Liver (tissue), 9 donors: ENCODE results near the gene MTSS2. TPM values are rescaled to one million over a fixed set of nuclear protein-coding genes. Genes with fewer than 3 reads are reported as not detected.

Experiments
- DNase-seq: peaks from one replicate; pipeline ENCODE4 v3.0.0-alpha.2; 2017; ENCODE audit warnings: low spot score
- H3K27ac ChIP-seq, 2 donors: one replicate each; pipeline ENCODE4 v1.7.0; 2013; ENCODE audit warnings: inconsistent platforms in 2 of 2, low read length in 2 of 2, control low read depth in 1 of 2, low read depth in 1 of 2, mild to moderate bottlenecking in 1 of 2
- H3K27me3 ChIP-seq, 4 donors: one replicate each; pipeline versions ENCODE4 v1.6.1 to v1.7.0; 2013; ENCODE audit warnings: low read length in 3 of 4, inconsistent platforms in 1 of 4, mild to moderate bottlenecking in 1 of 4, moderate library complexity in 1 of 4; ENCODE audit not compliant: control insufficient read depth in 4 of 4, insufficient read depth in 4 of 4
- H3K36me3 ChIP-seq, 4 donors: one replicate each; pipeline versions ENCODE4 v1.6.1 to v1.7.0; 2013; ENCODE audit warnings: low read length in 3 of 4, mild to moderate bottlenecking in 3 of 4, low read depth in 1 of 4, moderate library complexity in 1 of 4; ENCODE audit not compliant: control insufficient read depth in 4 of 4, insufficient read depth in 3 of 4
- H3K4me1 ChIP-seq, 4 donors: one replicate each; pipeline versions ENCODE4 v1.6.1 to v1.7.0; 2013; ENCODE audit warnings: low read length in 3 of 4, mild to moderate bottlenecking in 3 of 4, moderate library complexity in 1 of 4; ENCODE audit not compliant: control insufficient read depth in 4 of 4, insufficient read depth in 4 of 4
- H3K4me3 ChIP-seq, 3 donors: one replicate each; pipeline versions ENCODE4 v1.6.1 to v1.7.0; 2013; ENCODE audit warnings: low read length in 3 of 3, control low read depth in 1 of 3, low read depth in 1 of 3, mild to moderate bottlenecking in 1 of 3
- H3K9ac ChIP-seq, 2 donors: one replicate each; pipeline ENCODE4 v1.7.0; 2013; ENCODE audit warnings: low read length in 2 of 2, mild to moderate bottlenecking in 2 of 2, moderate library complexity in 2 of 2, control low read depth in 1 of 2, low read depth in 1 of 2
- H3K9me3 ChIP-seq, 4 donors: one replicate each; pipeline versions ENCODE4 v1.6.1 to v1.7.0; 2013; ENCODE audit warnings: low read length in 3 of 4; ENCODE audit not compliant: control insufficient read depth in 4 of 4
- EGR1 ChIP-seq, 2 donors: IDR thresholded peaks; 2 replicates each; pipeline ENCODE4 v1.6.1; 2016 to 2018; ENCODE audit warnings: antibody characterized with exemption in 2 of 2, low read depth in 2 of 2
- FOXA1 ChIP-seq: IDR thresholded peaks from 2 replicates; pipeline ENCODE4 v1.6.1; 2016; ENCODE audit warnings: antibody characterized with exemption
- FOXA2 ChIP-seq: IDR thresholded peaks from 2 replicates; pipeline ENCODE4 v1.6.1; 2016; ENCODE audit warnings: antibody characterized with exemption
- GABPA ChIP-seq, 2 donors: IDR thresholded peaks in 1 of 2; conservative IDR thresholded peaks in 1 of 2; 2 replicates each; pipeline ENCODE4 v1.6.1; 2016; ENCODE audit warnings: antibody characterized with exemption in 2 of 2, mild to moderate bottlenecking in 1 of 2, moderate library complexity in 1 of 2
- HNF4A ChIP-seq, 2 donors: conservative IDR thresholded peaks; 2 replicates each; pipeline ENCODE4 v1.6.1; 2016; ENCODE audit warnings: antibody characterized with exemption in 2 of 2, mild to moderate bottlenecking in 2 of 2
- JUND ChIP-seq, 2 donors: IDR thresholded peaks; 2 replicates each; pipeline ENCODE4 v1.6.1; 2016; ENCODE audit warnings: antibody characterized with exemption in 2 of 2
- NR2F2 ChIP-seq: IDR thresholded peaks from 2 replicates; pipeline ENCODE4 v1.6.1; 2016; ENCODE audit warnings: antibody characterized with exemption
- RAD21 ChIP-seq, 2 donors: IDR thresholded peaks; 2 replicates each; pipeline ENCODE4 v1.6.1; 2016; ENCODE audit warnings: antibody characterized with exemption in 2 of 2, mild to moderate bottlenecking in 2 of 2
- RXRA ChIP-seq, 2 donors: IDR thresholded peaks; 2 replicates each; pipeline ENCODE4 v1.6.1; 2017 to 2018; ENCODE audit warnings: antibody characterized with exemption in 2 of 2, mild to moderate bottlenecking in 1 of 2
- SP1 ChIP-seq: IDR thresholded peaks from 2 replicates; pipeline ENCODE4 v1.6.1; 2018; ENCODE audit warnings: antibody characterized with exemption, mild to moderate bottlenecking
- WGBS: extraction: QIAGEN DNeasy Blood & Tissue Kit; methylation state at CpG from one replicate; pipeline ENCODE4 v1.1.7; 2013; 5-methylcytosine and 5-hydroxymethylcytosine counted together
- polyA plus RNA-seq, 2 donors: library from polyadenylated mRNA; stranded (reverse) in 1 of 2; unstranded in 1 of 2; fragments of 200-250 nt in 1 of 2; fragments of >200 nt in 1 of 2; fragmentation: Nextera tagmentation in 1 of 2; extraction: Ambion mirVana in 1 of 2; gene quantifications; one replicate each; pipeline versions ENCODE4 v1.2.1 to v1.2.3, GENCODE V29; 2013 to 2015
- total RNA-seq, 2 donors: library from RNA; depleted of rRNA; stranded (reverse); fragments of >200 nt; gene quantifications; one replicate each; pipeline ENCODE4 v1.2.3, GENCODE V29; 2014
- TF ChIP-seq, protein P1 (sequence below): fragments of 150-350 bp; IDR thresholded peaks from 2 replicates; pipeline ENCODE4 v1.5.1; 2017; ENCODE audit warnings: improper control_type of control experiment, low read depth, low read length; ENCODE audit not compliant: missing input control
- TF ChIP-seq, protein P2 (sequence below): IDR thresholded peaks from 2 replicates; pipeline ENCODE4 v1.6.1; 2016; ENCODE audit warnings: antibody characterized with exemption
- donor health status: healthy.
- donor health status: healthy.
- donor health status: healthy.
- donor health status: healthy.
- donor health status: healthy.

Gene MTSS2
- total and polyA plus RNA-seq, 4 donors = 3.8 to 95.7 (median 35.9) TPM

GRCh38 chr16:70704586-70704985 lies 18.7 kb upstream of the MTSS2 start (continued):
- TF ChIP-seq, protein P1, sequence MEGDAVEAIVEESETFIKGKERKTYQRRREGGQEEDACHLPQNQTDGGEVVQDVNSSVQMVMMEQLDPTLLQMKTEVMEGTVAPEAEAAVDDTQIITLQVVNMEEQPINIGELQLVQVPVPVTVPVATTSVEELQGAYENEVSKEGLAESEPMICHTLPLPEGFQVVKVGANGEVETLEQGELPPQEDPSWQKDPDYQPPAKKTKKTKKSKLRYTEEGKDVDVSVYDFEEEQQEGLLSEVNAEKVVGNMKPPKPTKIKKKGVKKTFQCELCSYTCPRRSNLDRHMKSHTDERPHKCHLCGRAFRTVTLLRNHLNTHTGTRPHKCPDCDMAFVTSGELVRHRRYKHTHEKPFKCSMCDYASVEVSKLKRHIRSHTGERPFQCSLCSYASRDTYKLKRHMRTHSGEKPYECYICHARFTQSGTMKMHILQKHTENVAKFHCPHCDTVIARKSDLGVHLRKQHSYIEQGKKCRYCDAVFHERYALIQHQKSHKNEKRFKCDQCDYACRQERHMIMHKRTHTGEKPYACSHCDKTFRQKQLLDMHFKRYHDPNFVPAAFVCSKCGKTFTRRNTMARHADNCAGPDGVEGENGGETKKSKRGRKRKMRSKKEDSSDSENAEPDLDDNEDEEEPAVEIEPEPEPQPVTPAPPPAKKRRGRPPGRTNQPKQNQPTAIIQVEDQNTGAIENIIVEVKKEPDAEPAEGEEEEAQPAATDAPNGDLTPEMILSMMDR = no peak
- TF ChIP-seq NR2F2 (no peak), FOXA2 (no peak)

DNA sequence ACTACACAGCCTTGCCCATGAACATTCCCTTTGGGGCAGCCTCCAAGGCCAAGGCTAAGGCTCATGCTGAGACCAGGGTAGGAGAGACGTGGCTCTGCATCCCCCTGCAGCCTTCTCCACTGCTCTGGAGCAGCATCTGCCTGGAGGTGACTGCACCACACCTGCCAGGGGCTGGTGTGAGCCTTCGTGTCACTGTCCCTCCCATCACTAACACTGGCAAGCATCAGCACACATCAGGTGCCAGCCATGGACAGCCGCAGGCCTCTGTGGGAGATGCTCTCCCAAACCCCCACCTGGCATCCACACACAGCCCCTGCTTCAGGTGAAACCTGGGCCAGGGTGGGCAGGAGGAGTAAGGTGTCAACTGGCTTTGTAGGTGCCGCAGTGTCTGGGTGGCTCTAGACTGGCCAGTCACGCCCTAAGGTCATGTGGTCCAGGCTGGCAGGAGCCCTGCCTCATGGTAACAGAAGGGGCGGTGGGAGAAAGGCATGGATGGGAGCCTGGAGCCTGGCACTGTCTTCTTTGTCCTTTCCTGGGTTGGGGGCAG lies 18.1 kb upstream of the MTSS2 start:
- Histone ChIP-seq H3K27me3 (no peaks in the 10 kb centered on the region), H3K9ac (no peak overlapping the region), H3K4me1 (peaks cover 11 to 41% (median 29%) of the 10 kb centered on the region in 4 donors), H3K4me3 (no peak overlapping the region), H3K36me3 (no peaks in the 10 kb centered on the region), H3K27ac (peak overlapping the region; percentile 66 to 70), H3K9me3 (no peaks in the 10 kb centered on the region)
- no peak for TF ChIP-seq GABPA (IDR thresholded peaks at IDR 0.05 in 1 of 2, conservative IDR thresholded peaks at IDR 0.05 in 1 of 2)
- TF ChIP-seq, protein P2, sequence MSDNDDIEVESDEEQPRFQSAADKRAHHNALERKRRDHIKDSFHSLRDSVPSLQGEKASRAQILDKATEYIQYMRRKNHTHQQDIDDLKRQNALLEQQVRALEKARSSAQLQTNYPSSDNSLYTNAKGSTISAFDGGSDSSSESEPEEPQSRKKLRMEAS = no peak
- no peak for TF ChIP-seq EGR1 (IDR thresholded peaks at IDR 0.05; ENCODE audit: low read depth in 2 of 2)
- no peak for TF ChIP-seq JUND (IDR thresholded peaks at IDR 0.05)
- no peak for TF ChIP-seq FOXA2
- no peak for TF ChIP-seq RXRA (IDR thresholded peaks at IDR 0.05)
- no peak for TF ChIP-seq HNF4A (conservative IDR thresholded peaks at IDR 0.05)
- no peak for TF ChIP-seq FOXA1
- no peak for TF ChIP-seq SP1
- 92% methylated on average over 6 of the region's 6 CpGs for WGBS
- DNase-seq = no peak

- Histone ChIP-seq H3K27me3 (no peaks in the 10 kb centered on the region), H3K27ac (peak overlapping the region; percentile 66 to 70), H3K4me3 (no peak overlapping the region), H3K9me3 (no peaks in the 10 kb centered on the region), H3K4me1 (peaks cover 11 to 40% (median 27%) of the 10 kb centered on the region in 4 donors), H3K9ac (peak overlapping the region in 1 of 2 donors; percentile 28), H3K36me3 (peaks cover 0 to 2% (median 0%) of the 10 kb centered on the region in 4 donors)
- no peak for DNase-seq
- 65% methylated on average over 16 of the region's 16 CpGs for WGBS
- TF ChIP-seq, protein P1 = peak; percentile 16
- TF ChIP-seq EGR1 (IDR thresholded peaks at IDR 0.05; ENCODE audit: low read depth in 2 of 2) (no peak), RXRA (IDR thresholded peaks at IDR 0.05) (no peak), RAD21 (IDR thresholded peaks at IDR 0.05) (peak in 1 of 2 donors; percentile 52), GABPA (IDR thresholded peaks at IDR 0.05 in 1 of 2, conservative IDR thresholded peaks at IDR 0.05 in 1 of 2) (no peak)
Measured at GRCh38 chr16:70703041-70703834, 17.4 kb upstream of the MTSS2 start.
